Transverse colon (tissue), 4 donors: ENCODE data around the gene NDUFB4. TPM values are rescaled to one million over a fixed set of nuclear protein-coding genes. Genes with fewer than 3 reads are reported as not detected.
"Not testable (repeated sequence)": the region's sequence is repeated elsewhere in the genome, so short reads cannot be mapped to it uniquely, and the experiment has no call there.

Experiments
- DNase-seq: peaks from one replicate; pipeline ENCODE4 v3.0.0-alpha.2; 2019
- H3K27ac ChIP-seq, 4 donors: fragments of 200-600 bp; sonication (generic); 2 replicates each; pipeline ENCODE4 v1.5.1; 2016 to 2018; ENCODE audit warnings: inconsistent platforms in 4 of 4
- H3K27me3 ChIP-seq: fragments of 200-600 bp; sonication (generic); 2 replicates; pipeline ENCODE4 v1.5.1; 2017; ENCODE audit warnings: inconsistent platforms
- H3K36me3 ChIP-seq, 4 donors: fragments of 200-600 bp; sonication (generic); 2 replicates each; pipeline ENCODE4 v1.5.1; 2017 to 2019; ENCODE audit warnings: inconsistent platforms in 4 of 4
- H3K4me1 ChIP-seq, 4 donors: fragments of 200-600 bp; sonication (generic); 2 replicates each; pipeline ENCODE4 v1.5.1; 2017 to 2020; ENCODE audit warnings: inconsistent platforms in 4 of 4
- H3K4me3 ChIP-seq, 4 donors: fragments of 200-600 bp; sonication (generic); 1 replicate in 1 of 4; 2 replicates in 3 of 4; pipeline versions ENCODE4 v1.5.1 to v1.6.1; 2017 to 2019; ENCODE audit warnings: inconsistent platforms in 4 of 4
- H3K9me3 ChIP-seq, 2 donors: fragments of 200-600 bp; sonication (generic); 2 replicates each; pipeline ENCODE4 v1.5.1; 2017 to 2019; ENCODE audit warnings: inconsistent platforms in 2 of 2
- EP300 ChIP-seq: sonication (generic); formaldehyde crosslinking; IDR thresholded peaks from one replicate; pipeline ENCODE4 v1.6.1; 2017; ENCODE audit warnings: antibody characterized with exemption, low read depth
- POLR2A ChIP-seq: fragments of 450-650 bp; IDR thresholded peaks from one replicate; pipeline ENCODE4 v1.6.1; 2016; ENCODE audit warnings: antibody characterized with exemption, mild to moderate bottlenecking, moderate library complexity
- POLR2AphosphoS5 ChIP-seq, 3 donors: sonication (generic); formaldehyde crosslinking; IDR thresholded peaks; one replicate each; pipeline ENCODE4 v1.6.1; 2016; ENCODE audit warnings: antibody characterized with exemption in 3 of 3
- WGBS, 2 donors: methylation state at CpG; one replicate each; pipeline ENCODE4 v1.1.5; 2018; ENCODE audit warnings: low coverage in 1 of 2; 5-methylcytosine and 5-hydroxymethylcytosine counted together
- in situ Hi-C, 4 donors: fragments of 200-750 bp; cut with MboI; loops; one replicate each; pipeline versions ENCODE4 v1.15.0 to v1.15.1; 2017; ENCODE audit warnings: low sequenced_read_pairs in 3 of 4, low pct_ligation_motif_present in 1 of 4, low pct_unique_long_range_greater_than_20kb in 1 of 4
- intact Hi-C: fragments of 100-400 bp; cut with DNase I; formaldehyde crosslinking; loops from one replicate; pipeline ENCODE4 v1.15.1; 2023; ENCODE audit warnings: low total_unique reads
- total RNA-seq, 4 donors: library from RNA; depleted of rRNA; stranded (reverse); fragments of >200 nt; gene quantifications; one replicate each; pipeline ENCODE4 v1.1.0, GENCODE V29; 2016
- TF ChIP-seq, protein P1 (sequence below), 5 experiments: fragments of 200-600 bp in 3 of 5; fragments of 450-650 bp in 2 of 5; sonication (generic) in 3 of 5; IDR thresholded peaks; 1 replicate in 2 of 5; 2 replicates in 3 of 5; pipeline ENCODE4 v1.5.1; 2016 to 2017; ENCODE audit warnings: antibody characterized with exemption in 5 of 5, inconsistent platforms in 3 of 5, mild to moderate bottlenecking in 2 of 5, moderate library complexity in 1 of 5

NDUFB4 gene
- total RNA-seq, 4 donors from 2014 or later: 9.6 to 129 (median 63.7) TPM

DNA sequence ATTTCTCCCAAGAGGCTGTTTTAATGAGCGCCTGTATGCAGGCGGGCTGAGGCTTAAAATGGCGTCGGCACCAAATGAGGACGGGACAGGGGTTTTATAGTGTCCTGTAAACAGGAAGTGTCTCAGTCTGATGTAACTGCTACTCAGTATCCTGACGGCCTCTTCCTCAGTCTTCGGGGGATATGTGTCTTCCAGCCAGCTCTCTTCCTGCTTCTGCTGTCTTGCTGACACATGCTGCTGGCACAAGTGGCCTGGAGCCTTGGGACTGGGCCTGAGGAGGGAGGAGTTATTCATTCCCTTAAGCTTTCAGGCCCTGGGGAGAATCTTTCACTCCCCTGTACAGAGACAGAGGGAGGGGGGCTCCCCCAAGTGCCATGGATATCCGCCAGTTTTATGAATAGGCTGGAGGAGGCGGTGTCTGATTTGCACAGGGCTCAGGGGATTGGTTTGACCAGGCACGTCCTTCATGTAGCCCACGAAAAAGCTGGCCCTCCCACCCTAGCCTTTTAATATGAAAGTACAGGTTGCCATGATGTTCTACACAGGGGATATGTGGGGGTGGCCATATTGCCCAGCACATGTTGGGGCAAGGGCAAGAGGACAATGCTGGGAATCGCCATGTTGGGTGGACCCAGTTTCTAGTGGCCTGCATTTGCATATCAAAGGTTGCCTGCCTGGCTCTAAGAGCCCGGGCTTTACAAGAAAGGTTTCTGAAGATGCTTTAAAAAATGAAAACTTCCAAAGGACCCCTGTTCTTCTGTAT lies 19.9 kb downstream of the NDUFB4 start:
- in situ Hi-C loops (no loop called here), intact Hi-C loops (no loop called here)
- peak; percentile 15 for DNase-seq
- Histone ChIP-seq H3K9me3 (no peaks in the 10 kb centered on the region), H3K27ac (peak overlapping the region in 1 of 4 donors; percentile 51), H3K4me1 (peaks cover 0 to 6% (median 2%) of the 10 kb centered on the region in 4 donors), H3K36me3 (no peaks in the 10 kb centered on the region), H3K4me3 (no peak overlapping the region), H3K27me3 (no peaks in the 10 kb centered on the region)
- WGBS, 2 donors: 60 to 70% methylated on average over 1 to 13 of the region's 13 CpGs
- TF ChIP-seq POLR2AphosphoS5 (IDR thresholded peaks at IDR 0.05): no peak
- no peak for TF ChIP-seq EP300
- TF ChIP-seq, protein P1, sequence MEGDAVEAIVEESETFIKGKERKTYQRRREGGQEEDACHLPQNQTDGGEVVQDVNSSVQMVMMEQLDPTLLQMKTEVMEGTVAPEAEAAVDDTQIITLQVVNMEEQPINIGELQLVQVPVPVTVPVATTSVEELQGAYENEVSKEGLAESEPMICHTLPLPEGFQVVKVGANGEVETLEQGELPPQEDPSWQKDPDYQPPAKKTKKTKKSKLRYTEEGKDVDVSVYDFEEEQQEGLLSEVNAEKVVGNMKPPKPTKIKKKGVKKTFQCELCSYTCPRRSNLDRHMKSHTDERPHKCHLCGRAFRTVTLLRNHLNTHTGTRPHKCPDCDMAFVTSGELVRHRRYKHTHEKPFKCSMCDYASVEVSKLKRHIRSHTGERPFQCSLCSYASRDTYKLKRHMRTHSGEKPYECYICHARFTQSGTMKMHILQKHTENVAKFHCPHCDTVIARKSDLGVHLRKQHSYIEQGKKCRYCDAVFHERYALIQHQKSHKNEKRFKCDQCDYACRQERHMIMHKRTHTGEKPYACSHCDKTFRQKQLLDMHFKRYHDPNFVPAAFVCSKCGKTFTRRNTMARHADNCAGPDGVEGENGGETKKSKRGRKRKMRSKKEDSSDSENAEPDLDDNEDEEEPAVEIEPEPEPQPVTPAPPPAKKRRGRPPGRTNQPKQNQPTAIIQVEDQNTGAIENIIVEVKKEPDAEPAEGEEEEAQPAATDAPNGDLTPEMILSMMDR (IDR thresholded peaks at IDR 0.05): no peak
- no peak for TF ChIP-seq POLR2A

- WGBS, 2 donors: 64 to 69% methylated on average over 8 of the region's 8 CpGs
- H3K27ac ChIP-seq: peak overlapping the region in 2 of 4 donors; percentile 53 to 71
- H3K4me1 ChIP-seq, H3K36me3 ChIP-seq, H3K27me3 ChIP-seq, intact Hi-C loops, H3K9me3 ChIP-seq, in situ Hi-C loops, H3K4me3 ChIP-seq: not testable (repeated sequence)
- peak; percentile 54 for DNase-seq
Measured at GRCh38 chr3:120616745-120617144, 20.6 kb downstream of the NDUFB4 start.

GRCh38 chr3:120622457-120622856 lies 26.3 kb downstream of the NDUFB4 start:
- 75 to 79% methylated on average over 2 to 3 of the region's 3 CpGs for WGBS, 2 donors
- Histone ChIP-seq H3K27me3 (no peaks in the 10 kb centered on the region), H3K4me3 (no peak overlapping the region), H3K9me3 (peaks cover 0 to 14% of the 10 kb centered on the region in 2 donors), H3K27ac (no peak overlapping the region), H3K36me3 (no peaks in the 10 kb centered on the region), H3K4me1 (peaks cover 0 to 2% (median under 1%) of the 10 kb centered on the region in 4 donors)
- TF ChIP-seq, protein P1 (IDR thresholded peaks at IDR 0.05): no peak
- no peak for TF ChIP-seq POLR2AphosphoS5 (IDR thresholded peaks at IDR 0.05)
- TF ChIP-seq POLR2A: no peak
- TF ChIP-seq EP300: no peak
- DNase-seq: no peak
- intact Hi-C loops: no loop called here
- in situ Hi-C loops: no loop called here

- Histone ChIP-seq H3K4me1 (no peaks in the 10 kb centered on the region), H3K9me3 (peaks cover 0 to 14% of the 10 kb centered on the region in 2 donors), H3K4me3 (no peak overlapping the region), H3K36me3 (no peaks in the 10 kb centered on the region), H3K27ac (no peak overlapping the region), H3K27me3 (no peaks in the 10 kb centered on the region)
- intact Hi-C loops: no loop called here
- 86 to 95% methylated on average over 7 to 12 of the region's 12 CpGs for WGBS, 2 donors
- in situ Hi-C loops: no loop called here
- DNase-seq: peak; percentile 11
- no peak for TF ChIP-seq POLR2A
- TF ChIP-seq, protein P1 (IDR thresholded peaks at IDR 0.05): no peak
- no peak for TF ChIP-seq EP300
- no peak for TF ChIP-seq POLR2AphosphoS5 (IDR thresholded peaks at IDR 0.05)
Measured at GRCh38 chr3:120622870-120623726, 27.0 kb downstream of the NDUFB4 start.
